GM12865 (cell line): Measurements from ENCODE around the gene CD1E.
"Not testable (repeated sequence)": the region's sequence is repeated elsewhere in the genome, so short reads cannot be mapped to it uniquely, and the experiment has no call there.

Experiments
- DNase-seq: peaks from one replicate; pipeline ENCODE4 v3.0.0; 2010; ENCODE audit warnings: low read depth
- H3K4me3 ChIP-seq: 2 replicates; pipeline ENCODE4 v1.5.1; 2011; ENCODE audit warnings: mild to moderate bottlenecking, low read depth, low read length, control low read depth
- TF ChIP-seq, protein P1 (sequence below): IDR thresholded peaks from 2 replicates; pipeline ENCODE4 v1.5.1; 2011; ENCODE audit warnings: low read length, control low read depth, low read depth, inconsistent platforms; ENCODE audit not compliant: insufficient read depth; ENCODE audit errors: missing control alignments

CD1E gene

DNA sequence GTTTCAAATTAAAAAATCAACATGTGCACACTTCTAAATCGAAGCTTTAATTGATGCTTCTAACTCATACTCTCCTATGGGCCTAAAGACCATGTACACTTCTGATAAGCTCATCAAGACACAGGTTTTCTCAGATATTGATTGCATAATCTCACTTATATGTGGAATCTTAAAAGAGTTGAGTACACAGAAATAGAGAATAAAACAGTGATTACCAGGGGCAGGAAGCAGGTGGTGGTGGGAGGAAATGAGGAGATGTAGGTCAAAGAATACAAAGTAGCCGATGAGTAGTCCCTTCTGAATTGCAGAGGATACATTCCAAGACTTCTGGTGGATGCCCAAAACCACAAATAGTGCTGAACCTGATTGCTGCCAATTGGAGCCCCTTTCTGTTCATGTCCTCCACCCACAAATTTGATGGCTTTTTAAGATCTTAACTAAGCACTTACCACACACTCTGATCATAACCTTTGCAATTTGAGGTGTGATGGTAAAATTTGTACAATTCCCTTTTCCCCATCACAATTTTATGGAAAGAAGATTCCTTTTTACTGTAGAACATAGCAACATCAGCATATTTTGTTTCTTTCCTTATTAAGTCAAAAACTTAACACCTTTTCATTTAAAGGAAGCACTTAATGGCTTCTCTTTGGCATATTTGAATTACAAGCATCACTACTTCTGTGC lies 19.0 kb upstream of the CD1E start:
- no peak for DNase-seq
- TF ChIP-seq, protein P1, sequence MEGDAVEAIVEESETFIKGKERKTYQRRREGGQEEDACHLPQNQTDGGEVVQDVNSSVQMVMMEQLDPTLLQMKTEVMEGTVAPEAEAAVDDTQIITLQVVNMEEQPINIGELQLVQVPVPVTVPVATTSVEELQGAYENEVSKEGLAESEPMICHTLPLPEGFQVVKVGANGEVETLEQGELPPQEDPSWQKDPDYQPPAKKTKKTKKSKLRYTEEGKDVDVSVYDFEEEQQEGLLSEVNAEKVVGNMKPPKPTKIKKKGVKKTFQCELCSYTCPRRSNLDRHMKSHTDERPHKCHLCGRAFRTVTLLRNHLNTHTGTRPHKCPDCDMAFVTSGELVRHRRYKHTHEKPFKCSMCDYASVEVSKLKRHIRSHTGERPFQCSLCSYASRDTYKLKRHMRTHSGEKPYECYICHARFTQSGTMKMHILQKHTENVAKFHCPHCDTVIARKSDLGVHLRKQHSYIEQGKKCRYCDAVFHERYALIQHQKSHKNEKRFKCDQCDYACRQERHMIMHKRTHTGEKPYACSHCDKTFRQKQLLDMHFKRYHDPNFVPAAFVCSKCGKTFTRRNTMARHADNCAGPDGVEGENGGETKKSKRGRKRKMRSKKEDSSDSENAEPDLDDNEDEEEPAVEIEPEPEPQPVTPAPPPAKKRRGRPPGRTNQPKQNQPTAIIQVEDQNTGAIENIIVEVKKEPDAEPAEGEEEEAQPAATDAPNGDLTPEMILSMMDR = no peak
- no peak overlapping the region for H3K4me3 ChIP-seq

DNA sequence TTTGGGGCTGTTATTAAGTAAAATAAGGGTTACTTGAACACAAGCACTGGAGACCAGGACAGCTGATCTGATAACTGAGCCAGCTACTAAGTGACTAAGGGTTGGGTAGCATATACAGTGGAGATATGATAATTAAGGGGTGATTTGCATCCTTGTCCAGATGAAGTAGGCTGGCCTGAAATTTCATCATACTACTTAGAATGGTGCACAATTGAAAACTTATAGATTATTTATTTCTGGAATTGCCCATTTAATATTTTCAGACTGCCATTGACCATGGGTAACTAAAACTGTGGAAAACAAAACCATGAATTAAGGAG lies 18.5 kb upstream of the CD1E start:
- no peak for DNase-seq
- H3K4me3 ChIP-seq = no peak overlapping the region
- TF ChIP-seq, protein P1 = no peak

DNA sequence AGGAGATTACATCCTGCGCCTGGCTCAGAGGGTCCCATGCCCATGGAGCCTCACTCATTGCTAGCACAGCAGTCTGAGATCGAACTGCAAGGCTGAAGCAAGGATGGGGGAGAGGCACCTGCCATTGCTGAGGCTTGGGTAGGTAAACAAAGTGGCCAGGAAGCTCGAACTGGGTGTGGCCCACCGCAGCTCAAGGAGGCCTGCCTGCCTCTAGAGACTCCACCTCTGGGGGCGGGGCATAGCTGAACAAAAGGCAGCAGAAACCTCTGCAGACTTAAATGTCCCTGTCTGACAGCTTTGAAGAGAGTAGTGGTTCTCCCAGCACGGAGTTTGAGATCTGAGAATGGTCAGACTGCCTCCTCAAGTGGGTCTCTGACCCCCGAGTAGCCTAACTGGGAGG lies 17.3 kb upstream of the CD1E start:
- not testable (repeated sequence) for H3K4me3 ChIP-seq
- peak; percentile 24 for DNase-seq

DNA sequence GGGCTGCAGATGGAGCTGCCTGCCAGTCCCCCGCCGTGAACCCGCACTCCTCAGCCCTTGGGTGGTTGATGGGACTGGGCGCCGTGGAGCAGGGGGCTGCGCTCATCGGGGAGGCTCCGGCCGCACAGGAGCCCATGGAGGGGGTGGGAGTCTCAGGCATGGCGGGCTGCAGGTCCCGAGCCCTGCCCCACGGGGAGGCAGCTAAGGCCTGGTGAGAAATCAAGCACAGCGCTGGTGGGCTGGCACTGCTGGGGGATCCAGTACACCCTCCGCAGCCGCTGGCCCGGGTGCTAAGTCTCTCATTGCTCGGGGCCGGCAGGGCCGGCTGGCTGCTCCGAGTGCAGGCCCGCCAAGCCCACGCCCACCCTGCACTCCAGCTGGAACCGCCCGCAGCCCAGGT lies 4.7 kb upstream of the CD1E start:
- DNase-seq, H3K4me3 ChIP-seq: not testable (repeated sequence)

DNA sequence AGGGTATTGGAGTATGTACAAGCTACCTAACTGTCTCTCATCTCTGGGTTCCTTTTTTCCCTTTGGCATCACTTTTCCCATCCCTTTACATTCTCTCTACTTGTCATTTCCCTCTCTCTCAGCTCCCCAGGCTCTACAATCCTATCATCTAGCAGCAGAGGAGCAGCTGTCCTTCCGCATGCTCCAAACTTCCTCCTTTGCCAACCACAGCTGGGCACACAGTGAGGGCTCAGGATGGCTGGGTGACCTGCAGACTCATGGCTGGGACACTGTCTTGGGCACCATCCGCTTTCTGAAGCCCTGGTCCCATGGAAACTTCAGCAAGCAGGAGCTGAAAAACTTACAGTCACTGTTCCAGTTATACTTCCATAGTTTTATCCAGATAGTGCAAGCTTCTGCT lies 561 bp downstream of the CD1E start:
- no peak for DNase-seq

DNA sequence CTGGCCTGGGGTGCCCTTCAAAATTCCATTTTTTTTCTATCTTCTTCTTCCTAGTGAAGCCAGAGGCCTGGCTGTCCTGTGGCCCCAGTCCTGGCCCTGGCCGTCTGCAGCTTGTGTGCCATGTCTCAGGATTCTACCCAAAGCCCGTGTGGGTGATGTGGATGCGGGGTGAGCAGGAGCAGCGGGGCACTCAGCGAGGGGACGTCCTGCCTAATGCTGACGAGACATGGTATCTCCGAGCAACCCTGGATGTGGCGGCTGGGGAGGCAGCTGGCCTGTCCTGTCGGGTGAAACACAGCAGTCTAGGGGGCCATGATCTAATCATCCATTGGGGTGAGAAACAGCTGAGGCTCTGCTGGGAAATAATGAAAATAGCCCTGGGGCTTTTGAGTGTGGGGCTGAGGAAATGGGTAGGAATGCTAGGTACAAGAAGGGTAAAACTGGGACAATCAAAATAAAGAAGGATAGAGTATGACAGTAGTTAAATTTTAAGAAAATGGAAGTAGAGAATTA lies 2.1 kb downstream of the CD1E start:
- H3K4me3 ChIP-seq = no peak overlapping the region
- no peak for DNase-seq
- TF ChIP-seq, protein P1 = no peak

More for the DNA sequence above, 561 bp downstream of the CD1E start:
- TF ChIP-seq, protein P1 = no peak
- H3K4me3 ChIP-seq = no peak overlapping the region

DNA sequence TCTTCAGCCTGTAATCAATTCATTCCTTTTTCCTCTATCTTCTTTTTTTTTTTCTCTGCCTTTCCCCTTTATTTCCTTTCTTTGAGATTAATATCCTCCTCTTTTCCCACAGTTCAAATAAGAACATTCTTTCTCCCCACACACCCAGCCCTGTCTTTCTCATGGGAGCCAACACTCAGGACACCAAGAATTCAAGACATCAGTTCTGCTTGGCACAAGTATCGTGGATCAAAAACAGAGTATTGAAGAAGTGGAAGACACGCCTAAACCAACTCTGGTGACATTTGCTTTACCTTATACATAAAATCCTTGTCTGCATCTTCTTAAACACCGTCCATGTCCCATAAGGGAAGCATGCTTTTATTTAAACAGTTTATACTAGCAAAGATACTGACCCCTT lies 2.9 kb downstream of the CD1E start:
- TF ChIP-seq, protein P1 = no peak
- no peak for DNase-seq
- H3K4me3 ChIP-seq = no peak overlapping the region

DNA sequence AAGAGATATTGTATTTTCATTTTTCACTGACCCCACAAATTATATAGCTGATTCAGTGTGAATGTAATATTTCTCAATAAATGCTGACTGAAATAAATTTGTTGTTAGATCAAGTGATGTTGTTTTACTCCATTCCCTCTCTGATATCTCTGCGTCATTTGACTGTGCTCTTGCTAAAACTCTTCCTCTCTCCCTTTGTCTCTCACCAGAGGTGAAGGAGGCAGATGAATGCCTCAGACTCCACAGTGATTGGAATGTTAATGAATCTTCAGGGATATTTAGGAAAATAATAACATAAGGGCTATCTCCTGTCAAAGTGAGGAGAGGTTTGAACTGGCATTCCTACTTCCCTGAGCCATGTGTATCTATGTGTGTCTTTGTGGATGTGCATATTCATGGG lies 3.7 kb downstream of the CD1E start:
- no peak overlapping the region for H3K4me3 ChIP-seq
- no peak for DNase-seq
- TF ChIP-seq, protein P1 = no peak
